ENCODE results near the gene RAP2C. TPM values are rescaled to one million over a fixed set of nuclear protein-coding genes. Genes with fewer than 3 reads are reported as not detected.

Gene RAP2C
- total RNA-seq, 1 experiment from 2014 or later, result 13.8 TPM

- ATAC-seq (no peak), DNase-seq (no peak)
- BruUV-seq (replicated peaks), result no TSS peak
- Histone ChIP-seq H3K79me2 (ENCODE audit: low read length) (no peaks in the 10 kb centered on the region), H3K27ac (ENCODE audit: low read length) (no peak overlapping the region), H3K9me2 (replicated peaks; ENCODE audit: low read length) (no peaks in the 10 kb centered on the region), H3K36me3 (ENCODE audit: low read depth, low read length) (peaks cover 4% of the 10 kb centered on the region; the same call in 1 of the 2 replicates), H4K20me1 (ENCODE audit: low read length) (no peaks in the 10 kb centered on the region), H3K27me3 (ENCODE audit: low read length) (no peaks in the 10 kb centered on the region), H3K9ac (ENCODE audit: low read length) (no peak overlapping the region), H3K9me3 (ENCODE audit: low read length) (no peaks in the 10 kb centered on the region), H3F3A (ENCODE audit: low read length, unreplicated experiment) (no peaks in the 10 kb centered on the region), H3K4me3 (ENCODE audit: low read length) (no peak overlapping the region), H2AFZ (ENCODE audit: low read length) (no peak overlapping the region), H3K4me2 (ENCODE audit: low read length) (no peak overlapping the region), H3K4me1 (ENCODE audit: insufficient read depth, low read length) (no peaks in the 10 kb centered on the region)
- intact Hi-C loops (cut with micrococcal nuclease), result no loop called here
- ChIA-PET CTCF (no interaction called here), POLR2A (ENCODE audit: unreplicated experiment) (no interaction called here)
- TF ChIP-seq CTCF (conservative IDR thresholded peaks at IDR 0.05; ENCODE audit: low read depth, low read length) (no peak), EZH2 (IDR thresholded peaks at IDR 0.05; ENCODE audit: low read length, unreplicated experiment) (no peak), EZH2phosphoT487 (IDR thresholded peaks at IDR 0.05; ENCODE audit: borderline replicate concordance, low read length) (no peak)
These were observed 18.3 kb downstream of the RAP2C start for GRCh38 chrX:132200976-132201375.

DNA sequence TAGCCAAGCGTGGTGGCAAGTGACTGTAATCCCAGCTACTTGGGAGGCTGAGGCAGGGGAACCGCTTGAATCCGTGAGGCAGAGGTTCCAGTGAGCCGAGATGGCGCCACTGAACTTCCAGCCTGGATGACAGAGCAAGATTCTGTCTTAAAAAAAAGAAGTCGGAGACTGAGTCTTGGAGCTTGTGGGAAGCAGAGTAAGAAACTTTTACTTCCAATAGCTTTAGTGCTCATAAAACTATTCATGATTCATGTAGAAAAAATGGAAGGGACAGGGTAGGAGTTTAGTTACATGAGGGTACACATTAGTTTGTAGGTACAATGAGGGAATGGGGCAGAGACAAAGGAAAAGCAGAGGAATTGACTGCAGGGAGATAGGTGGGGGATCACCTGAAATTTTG lies 19.3 kb downstream of the RAP2C start:
- Histone ChIP-seq H4K20me1 (ENCODE audit: low read length) (no peaks in the 10 kb centered on the region), H3K4me1 (ENCODE audit: insufficient read depth, low read length) (no peaks in the 10 kb centered on the region), H2AFZ (ENCODE audit: low read length) (no peak overlapping the region), H3F3A (ENCODE audit: low read length, unreplicated experiment) (no peaks in the 10 kb centered on the region), H3K9me3 (ENCODE audit: low read length) (no peaks in the 10 kb centered on the region), H3K27me3 (ENCODE audit: low read length) (no peaks in the 10 kb centered on the region), H3K36me3 (ENCODE audit: low read depth, low read length) (peaks cover 4% of the 10 kb centered on the region; the same call in 1 of the 2 replicates), H3K9me2 (replicated peaks; ENCODE audit: low read length) (no peaks in the 10 kb centered on the region), H3K27ac (ENCODE audit: low read length) (no peak overlapping the region), H3K79me2 (ENCODE audit: low read length) (no peaks in the 10 kb centered on the region), H3K4me3 (ENCODE audit: low read length) (no peak overlapping the region), H3K9ac (ENCODE audit: low read length) (no peak overlapping the region), H3K4me2 (ENCODE audit: low read length) (no peak overlapping the region)
- ChIA-PET CTCF (no interaction called here), POLR2A (ENCODE audit: unreplicated experiment) (interaction anchor here (0.7 kb wide), 1 partner anchor 269 kb away, joined by 3 read pairs; no protein-coding TSS in a partner anchor)
- BruUV-seq (replicated peaks), result no TSS peak
- ATAC-seq (peak; percentile 37; the same call in 1 of the 2 replicates), DNase-seq (peak; percentile 18)
- intact Hi-C loops (cut with micrococcal nuclease), result no loop called here
- TF ChIP-seq EZH2phosphoT487 (IDR thresholded peaks at IDR 0.05; ENCODE audit: borderline replicate concordance, low read length), result no peak
- no peak for TF ChIP-seq CTCF (conservative IDR thresholded peaks at IDR 0.05; ENCODE audit: low read depth, low read length)
- no peak for TF ChIP-seq EZH2 (IDR thresholded peaks at IDR 0.05; ENCODE audit: low read length, unreplicated experiment)

- Histone ChIP-seq H3K9ac (ENCODE audit: low read length) (no peak overlapping the region), H4K20me1 (ENCODE audit: low read length) (no peaks in the 10 kb centered on the region), H3K27ac (ENCODE audit: low read length) (no peak overlapping the region), H3K9me3 (ENCODE audit: low read length) (no peaks in the 10 kb centered on the region), H3F3A (ENCODE audit: low read length, unreplicated experiment) (no peaks in the 10 kb centered on the region), H3K79me2 (ENCODE audit: low read length) (no peaks in the 10 kb centered on the region), H3K4me3 (ENCODE audit: low read length) (no peak overlapping the region), H3K4me1 (ENCODE audit: insufficient read depth, low read length) (no peaks in the 10 kb centered on the region), H3K36me3 (ENCODE audit: low read depth, low read length) (no peaks in the 10 kb centered on the region), H2AFZ (ENCODE audit: low read length) (no peak overlapping the region), H3K9me2 (replicated peaks; ENCODE audit: low read length) (no peaks in the 10 kb centered on the region), H3K27me3 (ENCODE audit: low read length) (no peaks in the 10 kb centered on the region), H3K4me2 (ENCODE audit: low read length) (no peak overlapping the region)
- ChIA-PET CTCF (no interaction called here), POLR2A (ENCODE audit: unreplicated experiment) (no interaction called here)
- DNase-seq (no peak), ATAC-seq (no peak)
- intact Hi-C loops (cut with micrococcal nuclease), result no loop called here
- TF ChIP-seq EZH2 (IDR thresholded peaks at IDR 0.05; ENCODE audit: low read length, unreplicated experiment) (no peak), EZH2phosphoT487 (IDR thresholded peaks at IDR 0.05; ENCODE audit: borderline replicate concordance, low read length) (no peak), CTCF (conservative IDR thresholded peaks at IDR 0.05; ENCODE audit: low read depth, low read length) (no peak)
- BruUV-seq (replicated peaks), result no TSS peak
These were observed 25.2 kb downstream of the RAP2C start for GRCh38 chrX:132193872-132194574.

All from PC-3 (cell line).